Neural progenitor cell (in vitro differentiated cells): ENCODE measurements around the gene NKX2-2.

Experiments used
- CTCF ChIP-seq: fragments of 200-600 bp; sonication (generic); IDR thresholded peaks from 2 replicates; pipeline ENCODE4 v1.5.1; 2017; ENCODE audit warnings: antibody characterized with exemption, mild to moderate bottlenecking
- EZH2 ChIP-seq: fragments of 200-600 bp; sonication (generic); IDR thresholded peaks from 2 replicates; pipeline ENCODE4 v1.6.1; 2017; ENCODE audit warnings: antibody characterized with exemption, mild to moderate bottlenecking, moderate library complexity
- EZH2phosphoT487 ChIP-seq: fragments of 200-600 bp; sonication (generic); IDR thresholded peaks from 2 replicates; pipeline ENCODE4 v1.6.1; 2017; ENCODE audit warnings: antibody characterized with exemption

- TF ChIP-seq CTCF (no peak), EZH2 (peak; percentile 59), EZH2phosphoT487 (peak; percentile 82)
These were observed 9.5 kb upstream of the NKX2-2 start for GRCh38 chr20:21523281-21523868.
